HG02981 (cell line): Measurements from ENCODE around the gene ZFP36L1.

Experiments used
- ATAC-seq: cut with Tn5 transposase; IDR thresholded peaks from one replicate; pipeline ENCODE4 v1.9.1; 2021; ENCODE audit warnings: mild to moderate bottlenecking, moderate library complexity; ENCODE audit not compliant: unreplicated experiment

The ZFP36L1 gene

GRCh38 chr14:68792979-68793733 lies at the start of gene ZFP36L1:
Gene ZFP36L1, minus strand, starts transcription at chr14:68793067. Its CDS starts 129 bp downstream, at chr14:68792938.
- peak; percentile 30 for ATAC-seq

- no peak for ATAC-seq
Observed at GRCh38 chr14:68842298-68842697, 49.4 kb upstream of the ZFP36L1 start.

GRCh38 chr14:68841016-68841809 lies 48.3 kb upstream of the ZFP36L1 start:
- no peak for ATAC-seq

DNA sequence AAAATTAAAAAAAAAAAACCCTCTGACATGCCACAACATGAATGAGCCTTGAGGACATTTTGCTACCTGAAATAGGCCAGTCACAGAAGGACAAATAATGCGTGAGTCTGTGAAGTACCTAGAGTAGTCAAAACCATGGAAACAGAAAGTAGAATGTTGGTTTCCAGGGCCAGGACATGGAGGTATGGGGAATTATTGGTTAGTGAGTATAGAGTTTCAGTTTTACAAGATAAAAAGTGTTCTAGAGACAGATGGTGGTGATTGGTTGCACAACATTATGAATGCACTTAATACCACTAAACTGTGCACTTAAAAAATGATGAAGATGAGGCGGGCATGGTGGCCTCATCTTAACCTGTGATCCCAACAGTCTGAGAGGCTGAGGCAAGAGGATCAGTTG lies 47.6 kb upstream of the ZFP36L1 start:
- peak; percentile 53 for ATAC-seq

DNA sequence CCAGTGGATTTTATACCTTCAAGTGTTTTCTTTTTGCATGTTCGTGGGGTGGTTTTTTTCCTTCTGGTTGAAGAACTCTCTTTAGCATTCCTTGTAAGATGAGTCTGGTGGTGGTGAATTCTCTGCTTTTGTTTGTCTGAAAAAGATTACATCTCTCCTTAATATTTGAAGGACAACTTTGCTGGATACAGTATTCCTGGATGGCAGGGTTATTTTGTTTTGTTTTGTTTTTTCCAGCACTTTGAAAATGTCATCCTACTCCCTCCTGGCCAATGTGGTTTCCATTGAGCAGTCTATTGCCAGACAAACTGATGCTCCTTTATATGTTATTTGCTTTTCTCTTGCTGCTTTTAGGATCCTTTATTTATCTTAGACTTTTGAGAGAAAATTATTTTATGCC lies 43.2 kb upstream of the ZFP36L1 start:
- no peak for ATAC-seq

DNA sequence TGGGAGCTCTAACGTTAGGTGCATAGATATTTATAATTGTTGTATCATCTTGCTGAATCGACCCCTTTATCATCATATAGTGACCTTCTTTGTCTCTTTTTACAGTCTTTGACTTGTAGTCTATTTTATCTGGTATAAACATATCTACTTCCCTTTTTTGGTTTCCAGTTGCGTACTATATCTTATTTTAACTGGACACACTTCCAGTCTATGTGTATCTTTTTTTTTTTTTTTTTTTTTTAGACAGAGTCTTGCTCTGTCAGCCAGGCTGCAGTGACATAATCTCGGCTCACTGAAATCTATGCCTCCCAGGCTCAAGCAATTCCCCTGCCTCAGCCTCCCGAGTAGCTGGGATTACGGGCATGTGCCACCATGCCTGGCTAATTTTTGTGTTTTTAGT lies 41.9 kb upstream of the ZFP36L1 start:
- no peak for ATAC-seq

DNA sequence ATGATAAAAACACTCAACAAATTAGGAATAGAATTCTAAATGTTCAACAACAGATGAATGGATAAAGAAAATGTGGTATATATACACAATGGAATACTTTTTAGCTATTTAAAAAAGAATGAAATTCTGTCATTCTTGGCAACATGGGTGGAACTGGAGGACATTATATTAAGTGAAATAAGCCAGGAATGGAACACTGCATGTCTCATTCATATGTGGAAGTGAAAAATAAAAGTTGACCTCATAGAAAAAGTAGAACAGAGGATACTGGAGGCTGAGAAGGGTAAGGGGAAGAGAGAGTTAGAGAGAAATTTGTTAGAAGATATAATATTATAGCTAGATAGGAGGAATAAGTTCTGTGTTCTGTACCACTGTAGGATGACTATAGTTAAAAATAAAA lies 35.8 kb upstream of the ZFP36L1 start:
- no peak for ATAC-seq

GRCh38 chr14:68825729-68826128 lies 32.9 kb upstream of the ZFP36L1 start:
- ATAC-seq, result no peak

GRCh38 chr14:68824517-68825347 lies 31.9 kb upstream of the ZFP36L1 start:
- no peak for ATAC-seq

DNA sequence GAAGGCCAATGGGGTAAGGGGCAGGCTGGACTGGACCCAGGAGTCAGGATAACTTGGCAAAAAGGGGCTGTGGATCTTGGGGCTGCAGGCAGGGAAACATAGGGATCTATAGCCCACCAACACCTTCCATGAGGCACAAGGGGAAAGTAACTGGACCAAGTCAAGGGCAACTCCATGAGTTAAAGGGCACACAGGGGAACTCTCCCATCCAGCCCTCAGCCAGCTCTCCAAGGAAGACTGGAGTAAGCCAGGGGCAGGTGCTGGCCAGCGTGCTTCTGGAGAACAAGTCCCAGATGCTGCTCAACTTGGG lies 31.3 kb upstream of the ZFP36L1 start:
- no peak for ATAC-seq

DNA sequence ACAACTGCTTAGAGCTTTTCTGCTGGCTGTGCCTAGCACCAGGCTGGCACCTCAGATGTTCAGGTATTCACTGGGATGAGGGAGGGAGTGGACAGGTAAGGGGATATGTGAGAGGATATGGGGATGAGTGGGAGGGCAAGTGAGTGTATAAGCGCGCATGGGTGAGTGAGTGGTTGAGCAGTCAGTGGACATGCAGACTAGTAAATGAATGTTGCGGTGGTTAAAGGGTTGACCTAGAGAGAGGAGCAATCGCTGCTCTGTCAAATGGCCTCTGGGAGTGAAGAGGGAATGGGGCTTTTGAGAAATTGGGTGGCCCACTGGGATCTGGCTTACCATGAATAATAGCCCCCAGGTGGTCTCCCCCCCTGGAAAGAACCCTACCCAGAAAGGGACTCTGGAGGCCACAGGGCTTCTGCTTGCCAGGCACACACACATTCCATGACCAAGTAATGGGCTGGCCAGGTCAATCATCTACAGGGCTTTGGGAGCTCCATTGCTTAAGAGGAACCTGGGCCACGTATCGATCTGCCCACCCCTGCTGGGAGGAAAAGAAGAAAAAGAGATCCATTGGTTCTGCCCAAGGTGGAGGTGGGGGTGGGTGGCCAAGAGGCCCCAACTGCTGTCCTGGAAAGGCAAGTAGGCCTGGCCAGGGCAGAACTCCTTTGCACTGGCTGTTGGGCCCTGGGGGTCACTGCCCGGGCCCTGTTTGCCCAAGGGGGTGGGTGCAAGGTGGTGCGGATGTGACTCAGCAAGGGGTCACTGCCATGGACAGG lies 30.8 kb upstream of the ZFP36L1 start:
- no peak for ATAC-seq

GRCh38 chr14:68822926-68823325 lies 30.1 kb upstream of the ZFP36L1 start:
- no peak for ATAC-seq

- peak; percentile 68 for ATAC-seq
Observed at GRCh38 chr14:68822132-68822651, 29.3 kb upstream of the ZFP36L1 start.

DNA sequence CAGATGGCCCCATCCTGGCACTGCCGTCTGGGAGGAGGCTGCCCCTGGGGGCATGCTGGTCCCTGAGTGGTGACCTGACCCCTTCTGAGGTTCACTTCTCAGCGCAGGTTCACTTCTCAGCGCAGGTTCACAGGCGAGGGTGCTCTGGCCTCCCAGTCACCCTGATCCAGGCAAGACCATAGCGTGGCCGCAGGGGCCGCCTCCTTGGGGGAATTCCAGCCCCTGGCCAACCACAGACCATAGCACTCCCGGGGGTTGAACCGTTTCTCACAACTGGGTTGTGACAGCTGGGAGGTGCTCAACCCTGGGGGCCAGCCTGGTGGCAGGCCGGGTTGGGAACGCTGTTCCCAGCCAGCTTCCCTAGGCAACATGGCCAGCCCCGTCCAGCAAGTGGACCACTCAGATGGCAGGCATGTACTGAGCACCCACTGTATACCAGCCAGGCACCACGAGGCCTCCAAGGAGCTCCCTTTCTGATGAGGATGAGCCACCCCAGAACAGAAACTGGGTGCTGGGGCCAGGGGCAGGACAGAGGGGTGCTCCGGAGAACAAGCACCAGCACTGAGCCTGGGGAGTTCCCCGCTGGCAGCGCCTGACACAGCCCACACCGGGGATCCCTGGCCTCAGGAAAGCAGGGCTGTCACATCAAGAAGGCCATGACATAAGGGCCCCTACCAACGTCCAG lies 28.3 kb upstream of the ZFP36L1 start:
- ATAC-seq, result peak; percentile 23

- ATAC-seq, result no peak
Observed at GRCh38 chr14:68820536-68820935, 27.7 kb upstream of the ZFP36L1 start.

DNA sequence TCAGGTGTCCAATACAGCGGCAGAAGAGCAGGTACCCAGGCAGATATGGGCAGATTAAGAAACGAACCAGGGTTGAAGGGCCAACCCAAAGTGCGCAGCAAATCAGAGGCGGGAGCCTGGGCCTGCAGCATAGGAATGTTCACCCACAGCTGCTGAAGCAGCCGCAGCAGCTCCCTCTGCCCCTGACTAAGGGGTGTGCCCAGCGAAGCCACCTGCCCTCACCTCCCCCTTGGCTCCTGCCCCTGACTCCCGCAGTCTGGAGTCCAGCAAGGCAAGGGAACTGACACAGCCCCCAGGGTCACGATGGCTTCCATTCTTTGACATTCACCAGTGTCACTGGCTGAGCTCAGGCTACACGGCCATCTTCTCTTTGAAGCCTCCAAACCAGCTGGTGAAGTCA lies 27.3 kb upstream of the ZFP36L1 start:
- no peak for ATAC-seq

- ATAC-seq, result no peak
Observed at GRCh38 chr14:68819260-68819691, 26.4 kb upstream of the ZFP36L1 start.

GRCh38 chr14:68817506-68818212 lies 24.8 kb upstream of the ZFP36L1 start:
- ATAC-seq, result no peak

- ATAC-seq, result no peak
Observed at GRCh38 chr14:68816943-68817430, 24.1 kb upstream of the ZFP36L1 start.
